Upper lobe of left lung (tissue), 6 donors: ENCODE results near the gene TPRG1. TPM values are rescaled to one million over a fixed set of nuclear protein-coding genes. Genes with fewer than 3 reads are reported as not detected.
A peak's percentile ranks its signal among the peaks of the same experiment; 100 is the strongest.

Experiments
- ATAC-seq, 2 donors: fragments of 200-7000 bp; cut with Tn5 transposase; one replicate each; pipeline ENCODE4 v1.9.1; 2022; ENCODE audit warnings: mild to moderate bottlenecking in 2 of 2, moderate library complexity in 2 of 2; ENCODE audit not compliant: low FRiP score in 2 of 2
- DNase-seq, 2 donors: peaks; one replicate each; pipeline ENCODE4 v3.0.0-alpha.2; 2019 to 2020
- H3K27ac ChIP-seq, 4 donors: fragments of 200-600 bp; sonication (generic); one replicate each; pipeline ENCODE4 v1.5.1; 2016 to 2019
- H3K27me3 ChIP-seq, 4 donors: fragments of 200-600 bp; sonication (generic); one replicate each; pipeline ENCODE4 v1.5.1; 2017 to 2019
- H3K36me3 ChIP-seq, 4 donors: fragments of 200-600 bp; sonication (generic); one replicate each; pipeline ENCODE4 v1.5.1; 2016 to 2019
- H3K4me1 ChIP-seq, 4 donors: fragments of 200-600 bp; sonication (generic); one replicate each; pipeline ENCODE4 v1.5.1; 2018 to 2019
- H3K4me3 ChIP-seq, 4 donors: fragments of 200-600 bp; sonication (generic); one replicate each; pipeline ENCODE4 v1.5.1; 2017 to 2019; ENCODE audit warnings: mild to moderate bottlenecking in 2 of 4, moderate library complexity in 1 of 4
- H3K9me3 ChIP-seq, 4 donors: fragments of 200-600 bp; sonication (generic); one replicate each; pipeline ENCODE4 v1.5.1; 2018 to 2019
- CTCF ChIP-seq, 6 experiments: fragments of 450-650 bp in 4 of 6; fragments of 200-600 bp in 2 of 6; sonication (generic) in 2 of 6; IDR thresholded peaks; one replicate each; pipeline ENCODE4 v1.5.1; 2016 to 2019; ENCODE audit warnings: antibody characterized with exemption in 6 of 6
- EP300 ChIP-seq, 4 donors: sonication (generic); formaldehyde crosslinking; IDR thresholded peaks; one replicate each; pipeline ENCODE4 v1.5.1; 2017; ENCODE audit warnings: antibody characterized with exemption in 4 of 4, control low read depth in 2 of 4
- POLR2A ChIP-seq, 4 donors: fragments of 450-650 bp; IDR thresholded peaks; one replicate each; pipeline ENCODE4 v1.5.1; 2016 to 2017; ENCODE audit warnings: antibody characterized with exemption in 4 of 4, mild to moderate bottlenecking in 2 of 4
- POLR2AphosphoS5 ChIP-seq, 2 donors: sonication (generic); formaldehyde crosslinking; IDR thresholded peaks; one replicate each; pipeline ENCODE4 v1.5.1; 2017; ENCODE audit warnings: antibody characterized with exemption in 2 of 2
- WGBS, 2 donors: methylation state at CpG; one replicate each; pipeline ENCODE4 v1.1.5; 2017 to 2018; 5-methylcytosine and 5-hydroxymethylcytosine counted together
- total RNA-seq, 6 donors: library from RNA; depleted of rRNA in 4 of 6; stranded (reverse); fragments of >200 nt in 4 of 6; gene quantifications; one replicate each; pipeline versions ENCODE4 v1.1.0 to v1.2.1, GENCODE V29; 2016 to 2021
- donor health status: DM: no; HTN: no; CAD: no; lungs with moderate emphysema.
- donor health status: DM: no; HTN: yes; CAD: no; lungs with severe emphysema.

TPRG1 gene
- total RNA-seq, 6 donors from 2014 or later = 12.8 to 76.5 (median 25.9) TPM

GRCh38 chr3:189303584-189303983 lies 131.8 kb downstream of the TPRG1 start:
- H3K4me1 ChIP-seq = peaks cover 0 to 4% (median 1%) of the 10 kb centered on the region in 4 donors
- ATAC-seq = no peak

GRCh38 chr3:189304465-189305351 lies 132.9 kb downstream of the TPRG1 start:
- TF ChIP-seq CTCF (IDR thresholded peaks at IDR 0.05) = no peak
- TF ChIP-seq EP300 (IDR thresholded peaks at IDR 0.05) = no peak
- no peak for TF ChIP-seq POLR2AphosphoS5 (IDR thresholded peaks at IDR 0.05)
- TF ChIP-seq POLR2A (IDR thresholded peaks at IDR 0.05) = no peak
- no peak overlapping the region for H3K4me3 ChIP-seq
- DNase-seq (peak in 1 of 2 donors; percentile 34), ATAC-seq (peak; percentile 65 to 78)
- peaks cover 0 to 4% (median 1%) of the 10 kb centered on the region in 4 donors for H3K4me1 ChIP-seq
- no peaks in the 10 kb centered on the region for H3K36me3 ChIP-seq
- peak overlapping the region; percentile 52 to 72 (median 61) for H3K27ac ChIP-seq
- WGBS, 2 donors = 65 to 68% methylated on average over 10 of the region's 10 CpGs
- no peaks in the 10 kb centered on the region for H3K9me3 ChIP-seq
- H3K27me3 ChIP-seq = no peaks in the 10 kb centered on the region

More at GRCh38 chr3:189303584-189303983, 131.8 kb downstream of the TPRG1 start:
- H3K9me3 ChIP-seq = no peaks in the 10 kb centered on the region
- H3K36me3 ChIP-seq = no peaks in the 10 kb centered on the region
- H3K4me3 ChIP-seq = no peak overlapping the region
- TF ChIP-seq POLR2AphosphoS5 (IDR thresholded peaks at IDR 0.05) (no peak), EP300 (IDR thresholded peaks at IDR 0.05) (no peak), CTCF (IDR thresholded peaks at IDR 0.05) (no peak), POLR2A (IDR thresholded peaks at IDR 0.05) (no peak)
- no peak overlapping the region for H3K27ac ChIP-seq
- H3K27me3 ChIP-seq = no peaks in the 10 kb centered on the region
- WGBS, 2 donors = 30 to 68% methylated on average over 1 of the region's 1 CpG
- no peak for DNase-seq

GRCh38 chr3:189305412-189305811 lies 133.6 kb downstream of the TPRG1 start:
- DNase-seq (no peak), ATAC-seq (no peak)
- Histone ChIP-seq H3K4me1 (peaks cover 0 to 4% (median 1%) of the 10 kb centered on the region in 4 donors), H3K27me3 (no peaks in the 10 kb centered on the region), H3K9me3 (no peaks in the 10 kb centered on the region), H3K4me3 (no peak overlapping the region), H3K27ac (peak overlapping the region; percentile 52 to 72 (median 61)), H3K36me3 (no peaks in the 10 kb centered on the region)
- TF ChIP-seq POLR2AphosphoS5 (IDR thresholded peaks at IDR 0.05) (no peak), CTCF (IDR thresholded peaks at IDR 0.05) (no peak), EP300 (IDR thresholded peaks at IDR 0.05) (no peak), POLR2A (IDR thresholded peaks at IDR 0.05) (no peak)
- WGBS, 2 donors = 70 to 75% methylated on average over 1 of the region's 1 CpG

GRCh38 chr3:189307963-189308362 lies 136.2 kb downstream of the TPRG1 start:
- WGBS, 2 donors = 81 to 89% methylated on average over 7 of the region's 7 CpGs
- TF ChIP-seq POLR2A (IDR thresholded peaks at IDR 0.05) (no peak), CTCF (IDR thresholded peaks at IDR 0.05) (no peak), EP300 (IDR thresholded peaks at IDR 0.05) (no peak)
- H3K4me3 ChIP-seq = no peak overlapping the region
- H3K36me3 ChIP-seq = no peaks in the 10 kb centered on the region
- no peak overlapping the region for H3K27ac ChIP-seq
- no peak for DNase-seq
- no peak for ATAC-seq
- H3K27me3 ChIP-seq = no peaks in the 10 kb centered on the region
- H3K9me3 ChIP-seq = no peaks in the 10 kb centered on the region
- H3K4me1 ChIP-seq = peaks cover 0 to 4% (median 1%) of the 10 kb centered on the region in 4 donors
